Measurements from ENCODE around the gene ADAMTSL5.
A peak's percentile ranks its signal among the peaks of the same experiment; 100 is the strongest.

Gene ADAMTSL5

GRCh38 chr19:1510442-1510806, 2.4 kb downstream of the ADAMTSL5 start:
- H3K4me3 ChIP-seq (ENCODE audit: low read depth, low read length), result no peak overlapping the region
- no peak for DNase-seq (ENCODE audit: low read depth)
- no peak for TF ChIP-seq CTCF (conservative IDR thresholded peaks at IDR 0.05; ENCODE audit: low read depth, low read length)

GRCh38 chr19:1509602-1510441, 3.0 kb downstream of the ADAMTSL5 start:
- H3K4me3 ChIP-seq (ENCODE audit: low read depth, low read length), result no peak overlapping the region
- no peak for TF ChIP-seq CTCF (conservative IDR thresholded peaks at IDR 0.05; ENCODE audit: low read depth, low read length)
- DNase-seq (ENCODE audit: low read depth), result no peak

GRCh38 chr19:1508507-1508856, 4.3 kb downstream of the ADAMTSL5 start:
- DNase-seq (ENCODE audit: low read depth), result no peak
- no peak for TF ChIP-seq CTCF (conservative IDR thresholded peaks at IDR 0.05; ENCODE audit: low read depth, low read length)
- peak overlapping the region; percentile 38 for H3K4me3 ChIP-seq (ENCODE audit: low read depth, low read length)

GRCh38 chr19:1507763-1508506, 4.9 kb downstream of the ADAMTSL5 start:
- H3K4me3 ChIP-seq (ENCODE audit: low read depth, low read length), result peak overlapping the region; percentile 62
- DNase-seq (ENCODE audit: low read depth), result peak; percentile 97
- TF ChIP-seq CTCF (conservative IDR thresholded peaks at IDR 0.05; ENCODE audit: low read depth, low read length), result no peak

- no peak overlapping the region for H3K4me3 ChIP-seq (ENCODE audit: low read depth, low read length)
- no peak for TF ChIP-seq CTCF (conservative IDR thresholded peaks at IDR 0.05; ENCODE audit: low read depth, low read length)
- DNase-seq (ENCODE audit: low read depth), result no peak
Observed at GRCh38 chr19:1507192-1507660, 5.6 kb downstream of the ADAMTSL5 start.

GRCh38 chr19:1505991-1506881, 6.6 kb downstream of the ADAMTSL5 start:
- H3K4me3 ChIP-seq (ENCODE audit: low read depth, low read length), result no peak overlapping the region
- DNase-seq (ENCODE audit: low read depth), result no peak
- TF ChIP-seq CTCF (conservative IDR thresholded peaks at IDR 0.05; ENCODE audit: low read depth, low read length), result no peak
